Stomach (tissue), 9 donors: ENCODE measurements around the gene GNAO1. TPM values are rescaled to one million over a fixed set of nuclear protein-coding genes. Genes with fewer than 3 reads are reported as not detected.

Source experiments
- DNase-seq, 2 donors: peaks; one replicate each; pipeline versions ENCODE4 v3.0.0 to v3.0.0-alpha.2; 2013 to 2019
- H3K27ac ChIP-seq, 5 donors: fragments of 200-600 bp in 4 of 5; sonication (generic) in 4 of 5; one replicate each; pipeline ENCODE4 v1.5.1; 2013 to 2019; ENCODE audit warnings: mild to moderate bottlenecking in 1 of 5, moderate library complexity in 1 of 5
- H3K27me3 ChIP-seq, 3 donors: fragments of 200-600 bp; sonication (generic); one replicate each; pipeline ENCODE4 v1.5.1; 2017 to 2019; ENCODE audit warnings: mixed run types in 1 of 3
- H3K36me3 ChIP-seq, 4 donors: fragments of 200-600 bp; sonication (generic); 1 replicate in 3 of 4; 2 replicates in 1 of 4; pipeline ENCODE4 v1.5.1; 2016 to 2019
- H3K4me1 ChIP-seq, 4 donors: fragments of 200-600 bp; sonication (generic); one replicate each; pipeline ENCODE4 v1.5.1; 2016 to 2019
- H3K4me3 ChIP-seq, 4 donors: fragments of 200-600 bp; sonication (generic) in 3 of 4; one replicate each; pipeline ENCODE4 v1.5.1; 2016 to 2019; ENCODE audit warnings: mild to moderate bottlenecking in 1 of 4
- H3K9me3 ChIP-seq, 4 donors: fragments of 200-600 bp; sonication (generic); one replicate each; pipeline ENCODE4 v1.5.1; 2016 to 2019
- CTCF ChIP-seq, 7 experiments: fragments of 450-650 bp in 4 of 7; fragments of 200-600 bp in 3 of 7; sonication (generic) in 3 of 7; IDR thresholded peaks; one replicate each; pipeline ENCODE4 v1.5.1; 2016 to 2019; ENCODE audit warnings: antibody characterized with exemption in 7 of 7, control low read depth in 2 of 7, mild to moderate bottlenecking in 1 of 7
- EP300 ChIP-seq: sonication (generic); formaldehyde crosslinking; IDR thresholded peaks from one replicate; pipeline ENCODE4 v1.6.1; 2017; ENCODE audit warnings: antibody characterized with exemption
- POLR2A ChIP-seq, 4 donors: fragments of 450-650 bp; IDR thresholded peaks; one replicate each; pipeline ENCODE4 v1.6.1; 2016; ENCODE audit warnings: antibody characterized with exemption in 4 of 4, control low read depth in 2 of 4, mild to moderate bottlenecking in 1 of 4, moderate library complexity in 1 of 4
- POLR2AphosphoS5 ChIP-seq, 3 donors: sonication (generic); formaldehyde crosslinking; IDR thresholded peaks; one replicate each; pipeline ENCODE4 v1.6.1; 2016; ENCODE audit warnings: antibody characterized with exemption in 3 of 3
- WGBS, 5 donors: extraction: QIAGEN DNeasy Blood & Tissue Kit in 3 of 5; methylation state at CpG; one replicate each; pipeline versions ENCODE4 v1.1.5 to v1.1.7; 2013 to 2018; 5-methylcytosine and 5-hydroxymethylcytosine counted together
- intact Hi-C: fragments of 100-400 bp; cut with DNase I; formaldehyde crosslinking; loops from one replicate; pipeline ENCODE4 v1.15.1; 2023; ENCODE audit warnings: low total_unique reads
- polyA plus RNA-seq, 3 donors: library from polyadenylated mRNA; stranded (reverse); fragments of 200-250 nt; gene quantifications; one replicate each; pipeline ENCODE4 v1.2.3, GENCODE V29; 2013
- total RNA-seq, 5 donors: library from RNA; depleted of rRNA; stranded (reverse); fragments of >200 nt; gene quantifications; one replicate each; pipeline versions ENCODE4 v1.1.0 to v1.2.3, GENCODE V29; 2014 to 2016
- donor health status: healthy with polysubstance abuse.
- donor health status: Bipolar disorder and iron deficiency.
- donor health status: healthy.

Gene GNAO1
- total and polyA plus RNA-seq, 8 donors: 2.3 to 42.0 (median 4.7) TPM

- Histone ChIP-seq H3K27me3 (no peaks in the 10 kb centered on the region), H3K4me3 (no peak overlapping the region), H3K27ac (peak overlapping the region in 3 of 5 donors; percentile 30 to 71 (median 64)), H3K4me1 (peaks cover 0 to 42% (median 20%) of the 10 kb centered on the region in 4 donors), H3K9me3 (no peaks in the 10 kb centered on the region), H3K36me3 (no peaks in the 10 kb centered on the region)
- WGBS, 5 donors: 65 to 86% (median 70%) methylated on average over 8 of the region's 8 CpGs
- intact Hi-C loops: no loop called here
- DNase-seq: no peak
- TF ChIP-seq POLR2A (IDR thresholded peaks at IDR 0.05) (no peak), EP300 (no peak), CTCF (IDR thresholded peaks at IDR 0.05) (no peak), POLR2AphosphoS5 (IDR thresholded peaks at IDR 0.05) (no peak)
Observed at GRCh38 chr16:56295059-56295665, 103.9 kb downstream of the GNAO1 start.

GRCh38 chr16:56295739-56296527 is 104.6 kb downstream of the GNAO1 start:
- Histone ChIP-seq H3K4me1 (peaks cover 0 to 44% (median 23%) of the 10 kb centered on the region in 4 donors), H3K36me3 (no peaks in the 10 kb centered on the region), H3K9me3 (no peaks in the 10 kb centered on the region), H3K27me3 (no peaks in the 10 kb centered on the region), H3K4me3 (no peak overlapping the region), H3K27ac (peak overlapping the region in 3 of 5 donors; percentile 30 to 71 (median 64))
- peak in 1 of 2 donors; percentile 77 for DNase-seq
- 48 to 62% (median 60%) methylated on average over 12 of the region's 12 CpGs for WGBS, 5 donors
- TF ChIP-seq CTCF (IDR thresholded peaks at IDR 0.05) (no peak), POLR2A (IDR thresholded peaks at IDR 0.05) (no peak), EP300 (no peak), POLR2AphosphoS5 (IDR thresholded peaks at IDR 0.05) (no peak)
- intact Hi-C loops: no loop called here

- no peak overlapping the region for H3K4me3 ChIP-seq
- H3K27ac ChIP-seq: no peak overlapping the region
- intact Hi-C loops: no loop called here
- H3K36me3 ChIP-seq: no peaks in the 10 kb centered on the region
- H3K9me3 ChIP-seq: no peaks in the 10 kb centered on the region
- H3K27me3 ChIP-seq: no peaks in the 10 kb centered on the region
- TF ChIP-seq EP300: no peak
- TF ChIP-seq CTCF (IDR thresholded peaks at IDR 0.05): no peak
- no peak for TF ChIP-seq POLR2AphosphoS5 (IDR thresholded peaks at IDR 0.05)
- TF ChIP-seq POLR2A (IDR thresholded peaks at IDR 0.05): no peak
- 81 to 87% (median 86%) methylated on average over 7 of the region's 7 CpGs for WGBS, 5 donors
- no peak for DNase-seq
- H3K4me1 ChIP-seq: peaks cover 0 to 48% (median 26%) of the 10 kb centered on the region in 4 donors
Observed at GRCh38 chr16:56297684-56298083, 106.4 kb downstream of the GNAO1 start.

GRCh38 chr16:56298116-56298515 is 106.8 kb downstream of the GNAO1 start:
- Histone ChIP-seq H3K27me3 (no peaks in the 10 kb centered on the region), H3K4me3 (no peak overlapping the region), H3K36me3 (no peaks in the 10 kb centered on the region), H3K9me3 (no peaks in the 10 kb centered on the region), H3K4me1 (peaks cover 0 to 48% (median 26%) of the 10 kb centered on the region in 4 donors), H3K27ac (peak overlapping the region in 1 of 5 donors; percentile 63)
- no peak for DNase-seq
- TF ChIP-seq POLR2AphosphoS5 (IDR thresholded peaks at IDR 0.05) (no peak), EP300 (no peak), POLR2A (IDR thresholded peaks at IDR 0.05) (no peak), CTCF (IDR thresholded peaks at IDR 0.05) (no peak)
- intact Hi-C loops: no loop called here
- WGBS, 5 donors: 79 to 90% (median 87%) methylated on average over 8 of the region's 8 CpGs
